Non-pigmented ciliary epithelial cell (primary cell): ENCODE results near the gene ZNF512.
A peak's percentile ranks its signal among the peaks of the same experiment; 100 is the strongest.

ENCODE experiments used
- DNase-seq: peaks from one replicate; pipeline ENCODE4 v3.0.0-alpha.2; 2010; ENCODE audit warnings: low read depth

The ZNF512 gene

GRCh38 chr2:27636766-27637165 lies 53.9 kb downstream of the ZNF512 start:
- DNase-seq: no peak

DNA sequence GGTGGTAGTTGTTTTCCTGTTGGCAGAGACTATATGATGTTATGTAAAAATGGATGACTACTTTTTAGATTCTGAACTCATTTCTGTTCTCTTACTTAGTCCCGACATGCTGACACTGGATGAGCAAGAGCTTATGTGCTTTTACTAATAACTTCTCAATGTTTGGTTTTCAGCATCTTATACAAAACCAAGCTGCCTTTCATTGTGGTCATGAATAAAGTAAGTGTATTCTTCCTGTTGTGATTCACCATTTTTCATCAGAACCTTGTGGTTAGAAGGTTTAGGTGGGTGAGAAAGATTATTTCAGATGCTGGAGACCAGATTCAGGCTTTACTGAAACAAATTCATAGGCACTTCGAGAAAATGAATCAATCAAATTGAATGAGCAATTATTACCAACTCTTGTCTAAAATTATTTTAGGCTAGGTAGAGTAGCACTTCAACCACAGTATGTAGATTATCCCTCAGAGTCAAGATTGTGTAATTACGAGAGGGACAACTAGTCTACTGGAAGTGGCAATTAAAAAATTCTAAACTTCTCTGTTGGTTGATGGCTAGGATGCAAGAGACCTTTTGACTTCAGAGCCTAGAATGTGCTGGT lies 55.3 kb downstream of the ZNF512 start:
- peak; percentile 90 for DNase-seq

DNA sequence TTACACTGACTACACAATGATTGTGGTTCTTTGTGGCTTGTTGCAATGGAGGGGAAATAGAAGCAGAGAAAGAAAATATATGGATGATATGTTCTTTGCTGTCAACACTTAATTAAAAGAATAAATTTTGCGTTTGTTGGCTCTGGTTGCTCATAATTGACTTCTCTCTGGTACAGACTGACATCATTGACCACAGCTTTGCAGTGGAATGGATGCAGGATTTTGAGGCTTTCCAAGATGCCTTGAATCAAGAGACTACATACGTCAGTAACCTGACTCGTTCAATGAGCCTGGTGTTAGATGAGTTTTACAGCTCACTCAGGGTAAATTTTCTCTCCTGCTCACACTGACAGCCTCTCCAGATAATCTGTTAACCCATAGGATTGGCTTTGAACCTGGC lies 55.9 kb downstream of the ZNF512 start:
- DNase-seq: peak; percentile 94

- DNase-seq: no peak
These were observed 57.9 kb downstream of the ZNF512 start for GRCh38 chr2:27640722-27641245.

- no peak for DNase-seq
These were observed 62.4 kb downstream of the ZNF512 start for GRCh38 chr2:27645197-27645596.

GRCh38 chr2:27647289-27647688 lies 64.4 kb downstream of the ZNF512 start:
- DNase-seq: no peak

DNA sequence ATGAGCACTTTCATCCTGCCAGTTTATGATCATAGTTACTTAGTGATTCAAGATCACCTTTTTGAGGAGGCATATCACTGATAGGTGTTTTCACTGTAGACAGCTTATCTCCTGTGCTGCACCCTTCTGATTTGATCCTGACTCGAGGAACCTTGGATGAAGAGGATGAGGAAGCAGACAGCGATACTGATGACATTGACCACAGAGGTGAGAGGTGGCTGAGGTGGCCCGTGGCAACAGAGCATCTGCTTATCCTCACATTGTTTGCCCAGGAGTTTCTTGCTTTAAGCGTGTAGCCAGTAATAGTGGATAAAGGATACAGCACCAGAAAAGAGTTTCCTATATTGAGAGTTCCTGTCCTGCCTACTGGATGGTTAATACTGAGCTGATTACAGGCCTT lies 64.9 kb downstream of the ZNF512 start:
- DNase-seq: no peak

DNA sequence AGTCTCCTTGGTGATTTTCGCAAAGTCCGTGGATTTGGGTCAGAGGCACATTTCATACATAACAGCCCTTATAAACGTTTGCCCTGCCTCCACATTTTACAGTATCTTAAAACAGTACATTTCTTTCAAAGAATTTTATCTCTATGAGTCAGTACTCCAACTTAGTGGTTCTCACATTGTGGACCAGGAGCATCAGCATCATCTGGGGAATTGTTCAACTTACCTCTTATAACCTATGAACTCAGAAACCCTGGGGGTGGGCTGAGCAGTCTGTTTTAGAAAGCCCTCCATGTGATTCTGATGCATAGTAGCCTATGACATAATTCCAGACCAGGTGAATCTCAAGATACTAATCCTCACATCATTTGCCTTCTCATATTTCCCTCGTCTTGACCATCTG lies 68.2 kb downstream of the ZNF512 start:
- no peak for DNase-seq

GRCh38 chr2:27652341-27652740 lies 69.5 kb downstream of the ZNF512 start:
- DNase-seq: no peak

- DNase-seq: no peak
These were observed 69.9 kb downstream of the ZNF512 start for GRCh38 chr2:27652790-27653189.

- no peak for DNase-seq
These were observed 70.6 kb downstream of the ZNF512 start for GRCh38 chr2:27653397-27653796.

- DNase-seq: peak; percentile 67
These were observed 72.5 kb downstream of the ZNF512 start for GRCh38 chr2:27655155-27655951.

GRCh38 chr2:27661371-27661770 lies 78.5 kb downstream of the ZNF512 start:
- no peak for DNase-seq

GRCh38 chr2:27663285-27664153 lies 80.7 kb downstream of the ZNF512 start, which contains the start of the genes SLC4A1AP and SUPT7L:
SLC4A1AP (plus strand) TSS chr2:27663889; CDS start chr2:27663915, 26 bp downstream.
SUPT7L (minus strand) TSS chr2:27663614; CDS start chr2:27662192, 1,422 bp downstream.
- DNase-seq: no peak

GRCh38 chr2:27664154-27664574 lies 81.3 kb downstream of the ZNF512 start:
- no peak for DNase-seq

- no peak for DNase-seq
These were observed 82.0 kb downstream of the ZNF512 start for GRCh38 chr2:27664622-27665363.

DNA sequence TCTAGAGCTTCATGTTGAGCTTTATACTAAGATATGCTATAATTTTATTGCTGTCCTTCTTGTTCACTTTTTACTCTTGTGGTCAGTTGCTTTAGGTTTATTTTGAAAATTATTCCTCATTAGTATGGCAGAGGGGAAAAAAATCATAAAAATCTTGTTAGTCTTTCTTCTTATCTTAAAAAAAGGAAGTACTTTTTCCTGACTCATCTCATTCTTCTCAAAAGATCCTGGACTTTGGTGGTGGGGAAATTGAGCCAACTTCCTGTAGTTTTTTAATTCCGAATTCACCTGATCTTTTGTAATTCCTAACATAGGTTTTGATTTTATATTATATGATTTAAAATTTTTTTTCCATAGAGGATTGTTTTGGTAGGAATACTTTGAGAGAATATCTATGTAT lies 84.6 kb downstream of the ZNF512 start:
- DNase-seq: no peak

DNA sequence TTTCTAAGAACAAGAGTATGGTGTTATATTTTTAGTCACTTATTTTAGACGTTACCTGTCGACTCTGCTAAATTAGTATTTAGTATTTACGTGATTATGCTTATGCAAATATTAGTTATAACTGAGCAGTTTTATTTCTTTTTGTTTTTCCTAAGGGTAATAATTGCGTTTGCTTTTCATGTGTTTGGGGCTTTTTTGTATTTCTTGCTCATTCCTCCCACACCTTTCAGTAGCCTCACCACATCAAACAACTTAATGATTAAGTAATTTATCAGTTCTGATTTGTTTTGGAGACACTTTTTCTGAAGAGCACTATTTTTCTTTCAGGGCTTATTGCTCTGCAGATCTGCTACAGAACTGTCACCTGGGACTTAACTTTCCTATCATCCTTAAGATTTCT lies 88.4 kb downstream of the ZNF512 start:
- no peak for DNase-seq
